IMR-90 (cell line): ENCODE results near the gene PHEX. TPM values are rescaled to one million over a fixed set of nuclear protein-coding genes. Genes with fewer than 3 reads are reported as not detected.

Experiments
- ATAC-seq: fragments of 200-7000 bp; cut with Tn5 transposase; 2 replicates; pipeline ENCODE4 v1.9.1; 2020; ENCODE audit warnings: low read depth, mild to moderate bottlenecking, moderate library complexity
- BruUV-seq: library from RNA; stranded (reverse); fragments of 400-500 nt; replicated peaks from 2 replicates; lab custom pipeline; 2021; lab: Mats Ljungman, UMichigan
- CTCF ChIA-PET: fragments of 300-600 bp; formaldehyde crosslinking; extraction: SDS; loops from one replicate; lab custom pipeline; 2021; ENCODE audit warnings: antibody characterized with exemption; lab: Yijun Ruan, JAX
- POLR2A ChIA-PET: fragments of 300-600 bp; sonication (Branson Sonifier 250); formaldehyde crosslinking; loops from one replicate; lab custom pipeline; 2022; ENCODE audit warnings: antibody characterized with exemption; ENCODE audit not compliant: unreplicated experiment; lab: Charles Lee
- DNase-seq: peaks from one replicate; pipeline ENCODE4 v3.0.0; 2013
- H2AFZ ChIP-seq: replicated peaks from 2 replicates; pipeline ENCODE3; 2013; ENCODE audit warnings: low read length, mild to moderate bottlenecking; ENCODE audit not compliant: poor library complexity
- H2AK5ac ChIP-seq: 2 replicates; pipeline ENCODE4 v1.6.1; 2013; ENCODE audit warnings: low read depth, low read length, inconsistent platforms
- H2AK9ac ChIP-seq: replicated peaks from 2 replicates; pipeline ENCODE3; 2013; ENCODE audit warnings: mild to moderate bottlenecking, low read depth, low read length, moderate library complexity; ENCODE audit not compliant: poor library complexity
- H2BK120ac ChIP-seq: 2 replicates; pipeline ENCODE4 v1.6.1; 2013; ENCODE audit warnings: low read depth, low read length, inconsistent platforms
- H2BK15ac ChIP-seq: 3 replicates; pipeline ENCODE4 v1.6.1; 2013; ENCODE audit warnings: low read depth, low read length, inconsistent platforms
- H2BK20ac ChIP-seq: 2 replicates; pipeline ENCODE4 v1.6.1; 2013; ENCODE audit warnings: low read depth, mild to moderate bottlenecking, inconsistent platforms, low read length, moderate library complexity
- H2BK5ac ChIP-seq: 2 replicates; pipeline ENCODE4 v1.6.1; 2013; ENCODE audit warnings: mild to moderate bottlenecking, low read depth, low read length, inconsistent platforms; ENCODE audit not compliant: poor library complexity, severe bottlenecking
- H3K14ac ChIP-seq: replicated peaks from 2 replicates; pipeline ENCODE4 v1.6.1; 2013; ENCODE audit warnings: low read depth, low read length, inconsistent platforms
- H3K18ac ChIP-seq: 2 replicates; pipeline ENCODE4 v1.6.1; 2013; ENCODE audit warnings: low read depth, low read length, control low read depth
- H3K23ac ChIP-seq: 2 replicates; pipeline ENCODE4 v1.6.1; 2013; ENCODE audit warnings: low read depth, low read length, inconsistent platforms
- H3K27ac ChIP-seq: 2 replicates; pipeline ENCODE4 v1.5.1; 2013; ENCODE audit warnings: mild to moderate bottlenecking, control low read depth, low read length; ENCODE audit not compliant: insufficient read depth
- H3K27me3 ChIP-seq: 2 replicates; pipeline ENCODE4 v1.6.1; 2013; ENCODE audit warnings: low read length; ENCODE audit not compliant: control insufficient read depth, insufficient read depth
- H3K36me3 ChIP-seq: 2 replicates; pipeline ENCODE4 v1.6.1; 2013; ENCODE audit warnings: low read length, mixed read lengths; ENCODE audit not compliant: control insufficient read depth, insufficient read depth
- H3K4ac ChIP-seq: 2 replicates; pipeline ENCODE4 v1.6.1; 2013; ENCODE audit warnings: low read depth, low read length, inconsistent platforms
- H3K4me1 ChIP-seq: 2 replicates; pipeline ENCODE4 v1.6.1; 2013; ENCODE audit warnings: low read length, mixed read lengths; ENCODE audit not compliant: control insufficient read depth, insufficient read depth
- H3K4me2 ChIP-seq: 2 replicates; pipeline ENCODE4 v1.6.1; 2013; ENCODE audit warnings: low read depth, mild to moderate bottlenecking, control low read depth, low read length, moderate library complexity
- H3K4me3 ChIP-seq: 2 replicates; pipeline ENCODE4 v1.5.1; 2013; ENCODE audit warnings: low read depth, mild to moderate bottlenecking, control low read depth, low read length, moderate library complexity; ENCODE audit not compliant: insufficient read depth
- H3K56ac ChIP-seq: 2 replicates; pipeline ENCODE4 v1.6.1; 2013; ENCODE audit warnings: low read length, inconsistent platforms; ENCODE audit not compliant: insufficient read depth; ENCODE audit errors: extremely low read depth
- H3K79me1 ChIP-seq, 2 experiments: 2 replicates each; pipeline ENCODE4 v1.6.1; 2013; ENCODE audit warnings: low read length in 2 of 2, inconsistent platforms in 1 of 2, low read depth in 1 of 2
- H3K9ac ChIP-seq: 2 replicates; pipeline ENCODE4 v1.6.1; 2013; ENCODE audit warnings: low read depth, low read length, control low read depth
- H3K9me1 ChIP-seq: 2 replicates; pipeline ENCODE4 v1.6.1; 2013; ENCODE audit warnings: low read length, inconsistent platforms; ENCODE audit not compliant: insufficient read depth
- H3K9me3 ChIP-seq: 2 replicates; pipeline ENCODE4 v1.6.1; 2013; ENCODE audit warnings: low read length; ENCODE audit not compliant: control insufficient read depth, insufficient read depth
- H4K20me1 ChIP-seq: 2 replicates; pipeline ENCODE4 v1.6.1; 2013; ENCODE audit warnings: low read length, inconsistent platforms; ENCODE audit not compliant: insufficient read depth
- H4K5ac ChIP-seq: 2 replicates; pipeline ENCODE4 v1.6.1; 2013; ENCODE audit warnings: mild to moderate bottlenecking, low read depth, low read length, control low read depth
- H4K8ac ChIP-seq, 2 experiments: 2 replicates each; pipeline ENCODE4 v1.6.1; 2013; ENCODE audit warnings: low read depth in 2 of 2, low read length in 2 of 2, control low read depth in 1 of 2, inconsistent platforms in 1 of 2
- H4K91ac ChIP-seq: 2 replicates; pipeline ENCODE4 v1.6.1; 2013; ENCODE audit warnings: low read depth, low read length, inconsistent platforms; ENCODE audit not compliant: insufficient read depth
- CEBPB ChIP-seq: IDR thresholded peaks from 2 replicates; pipeline ENCODE4 v1.6.1; 2012; ENCODE audit warnings: low read depth, low read length, improper control_type of control experiment
- CHD1 ChIP-seq: IDR thresholded peaks from 2 replicates; pipeline ENCODE4 v1.6.1; 2012; ENCODE audit warnings: low read depth, low read length, improper control_type of control experiment
- ELK1 ChIP-seq: fragments of 150-350 bp; IDR thresholded peaks from 2 replicates; pipeline ENCODE4 v1.6.1; 2016; ENCODE audit warnings: low read depth, mild to moderate bottlenecking, low read length, moderate library complexity, borderline replicate concordance
- FOS ChIP-seq: fragments of 150-350 bp; IDR thresholded peaks from 2 replicates; pipeline ENCODE4 v1.6.1; 2016; ENCODE audit warnings: low read depth, low read length
- MAZ ChIP-seq: IDR thresholded peaks from 2 replicates; pipeline ENCODE4 v1.6.1; 2012; ENCODE audit warnings: low read depth, mild to moderate bottlenecking, low read length, improper control_type of control experiment, moderate library complexity, borderline replicate concordance
- MXI1 ChIP-seq: IDR thresholded peaks from 2 replicates; pipeline ENCODE4 v1.6.1; 2012; ENCODE audit warnings: low read depth, mild to moderate bottlenecking, low read length, moderate library complexity, borderline replicate concordance
- POLR2A ChIP-seq: IDR thresholded peaks from 2 replicates; pipeline ENCODE4 v1.6.1; 2012; ENCODE audit warnings: mild to moderate bottlenecking, low read depth, low read length
- RAD21 ChIP-seq: IDR thresholded peaks from 2 replicates; pipeline ENCODE4 v1.6.1; 2012; ENCODE audit warnings: low read length, improper control_type of control experiment
- RCOR1 ChIP-seq: IDR thresholded peaks from 2 replicates; pipeline ENCODE4 v1.6.1; 2012; ENCODE audit warnings: mild to moderate bottlenecking, low read length, improper control_type of control experiment; ENCODE audit not compliant: insufficient replicate concordance
- RFX5 ChIP-seq: IDR thresholded peaks from 2 replicates; pipeline ENCODE4 v1.8.0; 2012; ENCODE audit warnings: low read depth, mild to moderate bottlenecking, low read length, moderate library complexity
- USF2 ChIP-seq: fragments of 150-350 bp; IDR thresholded peaks from 2 replicates; pipeline ENCODE4 v1.6.1; 2017; ENCODE audit warnings: mild to moderate bottlenecking, antibody characterized with exemption, low read length, low read depth
- WGBS, 2 experiments: methylation state at CpG; one replicate each; pipeline versions ENCODE4 v1.1.5 to v1.1.7; 2013; ENCODE audit warnings: missing lambda C conversion rate in 2 of 2; ENCODE audit not compliant: insufficient read length in 1 of 2; ENCODE audit errors: extremely low coverage in 2 of 2; 5-methylcytosine and 5-hydroxymethylcytosine counted together
- dilution Hi-C: fragments of 300-500 bp; cut with HindIII; formaldehyde crosslinking; loops from one replicate; pipeline ENCODE4 v1.14.3; 2018; ENCODE audit warnings: low sequenced_read_pairs; ENCODE audit not compliant: unreplicated experiment
- in situ Hi-C: fragments of 300-500 bp; cut with MboI; formaldehyde crosslinking; loops from 3 replicates; pipeline ENCODE4 v1.14.3; 2019; ENCODE audit warnings: low sequenced_read_pairs, inconsistent platforms, mixed read lengths
- intact Hi-C: fragments of 100-400 bp; cut with micrococcal nuclease; formaldehyde crosslinking; loops from 2 replicates; pipeline ENCODE4 v1.10.0; 2022
- polyA plus RNA-seq, 3 experiments: library from polyadenylated mRNA; depleted of rRNA; stranded (reverse); fragments of >200 nt; gene quantifications; 2 replicates each; pipeline ENCODE4 v1.2.3, GENCODE V29; 2012; ENCODE audit warnings: low replicate concordance in 1 of 3
- total RNA-seq: library from RNA; depleted of rRNA; stranded (reverse); fragments of >200 nt; gene quantifications from 2 replicates; pipeline ENCODE4 v1.2.3, GENCODE V29; 2012

The PHEX gene
- total and polyA plus RNA-seq, 2 of the 4 experiments (the other 2 are of a cell fraction): 0.10 to 0.18 TPM

GRCh38 chrX:22095286-22095685 lies 63.2 kb downstream of the PHEX start:
- Histone ChIP-seq H3K4me3 (no peak overlapping the region), H2BK15ac (peak overlapping the region; percentile 86; the same call in 1 of the 3 replicates), H3K79me1 (no peaks in the 10 kb centered on the region), H3K4me1 (peaks cover 11% of the 10 kb centered on the region; the same call in 1 of the 2 replicates), H3K9ac (no peak overlapping the region), H3K18ac (peak overlapping the region; percentile 74; the same call in 1 of the 2 replicates), H3K27ac (no peak overlapping the region; the same call in 1 of the 2 replicates), H2BK5ac (no peak overlapping the region), H2AFZ (peak overlapping the region; percentile 61), H4K5ac (peak overlapping the region; percentile 61; the same call in 1 of the 2 replicates), H4K91ac (no peak overlapping the region; the same call in 1 of the 2 replicates), H2AK5ac (no peak overlapping the region; the same call in 1 of the 2 replicates), H3K23ac (peak overlapping the region; percentile 54; the same call in 1 of the 2 replicates), H3K9me3 (no peaks in the 10 kb centered on the region), H2BK120ac (peak overlapping the region; percentile 45; the same call in 1 of the 2 replicates), H3K56ac (no peak overlapping the region), H2BK20ac (peak overlapping the region; percentile 55), H4K8ac (peak overlapping the region in 1 of 2 experiments; percentile 40; a peak in 1 of 4 replicates), H3K9me1 (no peaks in the 10 kb centered on the region), H3K4me2 (no peak overlapping the region), H3K36me3 (no peaks in the 10 kb centered on the region), H3K4ac (peak overlapping the region; percentile 63), H4K20me1 (no peaks in the 10 kb centered on the region), H2AK9ac (no peak overlapping the region), H3K27me3 (no peaks in the 10 kb centered on the region; the same call in 1 of the 2 replicates), H3K14ac (peak overlapping the region; percentile 53; the same call in 1 of the 2 replicates)
- in situ Hi-C loops: no loop called here
- ATAC-seq (peak; percentile 76), DNase-seq (peak; percentile 67)
- no peak for TF ChIP-seq CHD1
- no peak for TF ChIP-seq MXI1
- no peak for TF ChIP-seq RFX5
- no peak for TF ChIP-seq FOS
- no peak for TF ChIP-seq RCOR1
- TF ChIP-seq POLR2A: no peak
- no peak for TF ChIP-seq MAZ
- TF ChIP-seq CEBPB: no peak
- TF ChIP-seq ELK1: no peak
- TF ChIP-seq RAD21: no peak
- no peak for TF ChIP-seq USF2
- dilution Hi-C loops: no loop called here
- BruUV-seq: no TSS peak
- 21% methylated on average over 3 of the region's 3 CpGs; no CpG with 5 or more reads in 1 of the 2 experiments for WGBS, 2 experiments
- intact Hi-C loops: no loop called here
- POLR2A ChIA-PET: no interaction called here
- CTCF ChIA-PET: interaction anchor here (1.2 kb wide), 1 partner anchor 110 kb away, joined by 3 read pairs; no protein-coding TSS in a partner anchor
